HepG2 (cell line): Measurements from ENCODE around the gene HMGN4. TPM values are rescaled to one million over a fixed set of nuclear protein-coding genes. Genes with fewer than 3 reads are reported as not detected.
A peak's percentile ranks its signal among the peaks of the same experiment; 100 is the strongest.

ENCODE experiments used
- BRCA1 ChIP-seq: sonication (generic); formaldehyde crosslinking; IDR thresholded peaks from 2 replicates; pipeline ENCODE4 v1.4.0; 2020; ENCODE audit warnings: missing genetic modification reagents
- FOSL2 ChIP-seq: sonication (generic); formaldehyde crosslinking; IDR thresholded peaks from 2 replicates; pipeline ENCODE4 v1.4.0; 2020; ENCODE audit warnings: missing genetic modification reagents
- IRF2 ChIP-seq: IDR thresholded peaks from 2 replicates; pipeline ENCODE4 v1.6.1; 2018; ENCODE audit warnings: missing genetic modification reagents, missing compliant biosample characterization
- NR3C1 ChIP-seq: sonication (generic); formaldehyde crosslinking; IDR thresholded peaks from 2 replicates; pipeline ENCODE4 v1.4.0; 2020; ENCODE audit warnings: missing genetic modification reagents
- PHF8 ChIP-seq: sonication (generic); formaldehyde crosslinking; IDR thresholded peaks from 2 replicates; pipeline ENCODE4 v1.5.0; 2020; ENCODE audit warnings: missing genetic modification reagents
- SALL2 ChIP-seq: sonication (generic); formaldehyde crosslinking; IDR thresholded peaks from 2 replicates; pipeline ENCODE4 v1.8.1; 2023; ENCODE audit warnings: mild to moderate bottlenecking, missing genetic modification reagents, inconsistent platforms
- ZNF678 ChIP-seq: sonication (generic); formaldehyde crosslinking; IDR thresholded peaks from 2 replicates; pipeline ENCODE4 v1.4.0; 2020; ENCODE audit warnings: mild to moderate bottlenecking, missing genetic modification reagents
- ZNF766 ChIP-seq: sonication (generic); formaldehyde crosslinking; IDR thresholded peaks from 2 replicates; pipeline ENCODE4 v1.5.0; 2020; ENCODE audit warnings: missing genetic modification reagents, borderline replicate concordance
- ZNF790 ChIP-seq: sonication (generic); formaldehyde crosslinking; IDR thresholded peaks from 2 replicates; pipeline ENCODE4 v1.8.0; 2022; ENCODE audit warnings: missing genetic modification reagents, mild to moderate bottlenecking, borderline replicate concordance
- ZSCAN30 ChIP-seq: sonication (generic); formaldehyde crosslinking; IDR thresholded peaks from 2 replicates; pipeline ENCODE4 v1.5.0; 2020; ENCODE audit warnings: mild to moderate bottlenecking, missing genetic modification reagents
- polyA plus RNA-seq, 8 experiments: library from polyadenylated mRNA; depleted of rRNA in 3 of 8; stranded (reverse) in 7 of 8; unstranded in 1 of 8; fragments of >200 nt; fragmentation: Illumina TruSeq in 4 of 8; extraction: Trizol in 4 of 8; gene quantifications; 2 replicates each; pipeline versions ENCODE4 v1.2.1 to v1.2.3, GENCODE V29; 2011 to 2016; ENCODE audit warnings: low read depth in 4 of 8, missing spikeins in 1 of 8, mixed read lengths in 1 of 8; ENCODE audit not compliant: insufficient read depth in 1 of 8
- total RNA-seq, 5 experiments: library from RNA; depleted of rRNA; stranded (reverse); fragments of >200 nt; fragmentation: Illumina TruSeq; extraction: Trizol; gene quantifications; 2 replicates each; pipeline ENCODE4 v1.2.3, GENCODE V29; 2016; ENCODE audit warnings: low read depth in 1 of 5
- TF ChIP-seq, protein P1 (sequence below), 2 experiments: fragments of 450-650 bp in 1 of 2; sonication (generic) in 1 of 2; formaldehyde crosslinking in 1 of 2; IDR thresholded peaks; 2 replicates each; pipeline versions ENCODE4 v1.6.1 to v1.8.0; 2016 to 2022; ENCODE audit warnings: antibody characterized with exemption in 1 of 2, mild to moderate bottlenecking in 1 of 2, missing genetic modification reagents in 1 of 2
- TF ChIP-seq, protein P2 (sequence below): sonication (generic); formaldehyde crosslinking; IDR thresholded peaks from 2 replicates; pipeline ENCODE4 v1.4.0; 2020; ENCODE audit warnings: missing genetic modification reagents
- TF ChIP-seq, protein P3 (sequence below): sonication (generic); formaldehyde crosslinking; IDR thresholded peaks from 2 replicates; pipeline ENCODE4 v1.4.0; 2020; ENCODE audit warnings: missing genetic modification reagents
- TF ChIP-seq, protein P4 (sequence below): IDR thresholded peaks from 2 replicates; pipeline ENCODE4 v1.4.0; 2020; ENCODE audit warnings: mild to moderate bottlenecking, missing genetic modification reagents

The HMGN4 gene
- total and polyA plus RNA-seq, 2 of the 13 experiments (the other 11 are each of a cell fraction or from before 2014, with no cell fraction given): 39.9 to 52.1 TPM

DNA sequence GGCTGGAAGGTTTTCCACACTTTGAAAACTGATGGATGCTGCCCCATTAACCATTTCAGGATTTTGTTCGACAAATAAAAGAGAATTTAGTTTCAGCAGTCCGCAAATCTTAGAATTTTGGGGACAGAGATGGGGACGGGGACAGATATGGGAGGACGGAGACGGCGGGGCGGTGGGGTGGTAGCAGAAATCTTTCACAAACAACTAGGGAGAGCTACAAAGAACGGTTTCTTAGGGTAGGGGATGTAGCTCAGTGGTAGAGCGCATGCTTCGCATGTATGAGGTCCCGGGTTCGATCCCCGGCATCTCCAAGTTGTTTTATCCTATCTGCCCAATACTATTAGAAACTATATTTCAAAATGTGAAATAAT is 15.1 kb downstream of the HMGN4 start (continued):
- TF ChIP-seq, protein P1, sequence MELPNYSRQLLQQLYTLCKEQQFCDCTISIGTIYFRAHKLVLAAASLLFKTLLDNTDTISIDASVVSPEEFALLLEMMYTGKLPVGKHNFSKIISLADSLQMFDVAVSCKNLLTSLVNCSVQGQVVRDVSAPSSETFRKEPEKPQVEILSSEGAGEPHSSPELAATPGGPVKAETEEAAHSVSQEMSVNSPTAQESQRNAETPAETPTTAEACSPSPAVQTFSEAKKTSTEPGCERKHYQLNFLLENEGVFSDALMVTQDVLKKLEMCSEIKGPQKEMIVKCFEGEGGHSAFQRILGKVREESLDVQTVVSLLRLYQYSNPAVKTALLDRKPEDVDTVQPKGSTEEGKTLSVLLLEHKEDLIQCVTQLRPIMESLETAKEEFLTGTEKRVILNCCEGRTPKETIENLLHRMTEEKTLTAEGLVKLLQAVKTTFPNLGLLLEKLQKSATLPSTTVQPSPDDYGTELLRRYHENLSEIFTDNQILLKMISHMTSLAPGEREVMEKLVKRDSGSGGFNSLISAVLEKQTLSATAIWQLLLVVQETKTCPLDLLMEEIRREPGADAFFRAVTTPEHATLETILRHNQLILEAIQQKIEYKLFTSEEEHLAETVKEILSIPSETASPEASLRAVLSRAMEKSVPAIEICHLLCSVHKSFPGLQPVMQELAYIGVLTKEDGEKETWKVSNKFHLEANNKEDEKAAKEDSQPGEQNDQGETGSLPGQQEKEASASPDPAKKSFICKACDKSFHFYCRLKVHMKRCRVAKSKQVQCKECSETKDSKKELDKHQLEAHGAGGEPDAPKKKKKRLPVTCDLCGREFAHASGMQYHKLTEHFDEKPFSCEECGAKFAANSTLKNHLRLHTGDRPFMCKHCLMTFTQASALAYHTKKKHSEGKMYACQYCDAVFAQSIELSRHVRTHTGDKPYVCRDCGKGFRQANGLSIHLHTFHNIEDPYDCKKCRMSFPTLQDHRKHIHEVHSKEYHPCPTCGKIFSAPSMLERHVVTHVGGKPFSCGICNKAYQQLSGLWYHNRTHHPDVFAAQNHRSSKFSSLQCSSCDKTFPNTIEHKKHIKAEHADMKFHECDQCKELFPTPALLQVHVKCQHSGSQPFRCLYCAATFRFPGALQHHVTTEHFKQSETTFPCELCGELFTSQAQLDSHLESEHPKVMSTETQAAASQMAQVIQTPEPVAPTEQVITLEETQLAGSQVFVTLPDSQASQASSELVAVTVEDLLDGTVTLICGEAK (IDR thresholded peaks at IDR 0.05): no peak
- TF ChIP-seq, protein P1 (CRISPR knock-in tag; IDR thresholded peaks at IDR 0.05): peak; percentile 45; the same call in 1 of the 2 replicates
- TF ChIP-seq IRF2 (CRISPR knock-in tag): peak; percentile 59; the same call in 1 of the 2 replicates
- TF ChIP-seq, protein P2, sequence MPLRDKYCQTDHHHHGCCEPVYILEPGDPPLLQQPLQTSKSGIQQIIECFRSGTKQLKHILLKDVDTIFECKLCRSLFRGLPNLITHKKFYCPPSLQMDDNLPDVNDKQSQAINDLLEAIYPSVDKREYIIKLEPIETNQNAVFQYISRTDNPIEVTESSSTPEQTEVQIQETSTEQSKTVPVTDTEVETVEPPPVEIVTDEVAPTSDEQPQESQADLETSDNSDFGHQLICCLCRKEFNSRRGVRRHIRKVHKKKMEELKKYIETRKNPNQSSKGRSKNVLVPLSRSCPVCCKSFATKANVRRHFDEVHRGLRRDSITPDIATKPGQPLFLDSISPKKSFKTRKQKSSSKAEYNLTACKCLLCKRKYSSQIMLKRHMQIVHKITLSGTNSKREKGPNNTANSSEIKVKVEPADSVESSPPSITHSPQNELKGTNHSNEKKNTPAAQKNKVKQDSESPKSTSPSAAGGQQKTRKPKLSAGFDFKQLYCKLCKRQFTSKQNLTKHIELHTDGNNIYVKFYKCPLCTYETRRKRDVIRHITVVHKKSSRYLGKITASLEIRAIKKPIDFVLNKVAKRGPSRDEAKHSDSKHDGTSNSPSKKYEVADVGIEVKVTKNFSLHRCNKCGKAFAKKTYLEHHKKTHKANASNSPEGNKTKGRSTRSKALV (CRISPR knock-in tag): peak; percentile 31; the same call in 1 of the 2 replicates
- no peak for TF ChIP-seq NR3C1 (CRISPR knock-in tag)
- peak; percentile 59; the same call in 1 of the 2 replicates for TF ChIP-seq ZNF678 (CRISPR knock-in tag)
- TF ChIP-seq, protein P3, sequence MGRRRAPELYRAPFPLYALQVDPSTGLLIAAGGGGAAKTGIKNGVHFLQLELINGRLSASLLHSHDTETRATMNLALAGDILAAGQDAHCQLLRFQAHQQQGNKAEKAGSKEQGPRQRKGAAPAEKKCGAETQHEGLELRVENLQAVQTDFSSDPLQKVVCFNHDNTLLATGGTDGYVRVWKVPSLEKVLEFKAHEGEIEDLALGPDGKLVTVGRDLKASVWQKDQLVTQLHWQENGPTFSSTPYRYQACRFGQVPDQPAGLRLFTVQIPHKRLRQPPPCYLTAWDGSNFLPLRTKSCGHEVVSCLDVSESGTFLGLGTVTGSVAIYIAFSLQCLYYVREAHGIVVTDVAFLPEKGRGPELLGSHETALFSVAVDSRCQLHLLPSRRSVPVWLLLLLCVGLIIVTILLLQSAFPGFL (CRISPR knock-in tag): no peak
- peak; percentile 54; the same call in 1 of the 2 replicates for TF ChIP-seq SALL2 (CRISPR knock-in tag)
- TF ChIP-seq ZNF790 (CRISPR knock-in tag): no peak
- TF ChIP-seq FOSL2 (CRISPR knock-in tag): peak; percentile 31; the same call in 1 of the 2 replicates
- TF ChIP-seq PHF8 (CRISPR knock-in tag): 0 out of 2 replicates have a peak, but pooled peaks have one; percentile 3
- peak; percentile 93 for TF ChIP-seq ZNF766 (CRISPR knock-in tag)
- 0 out of 2 replicates have a peak, but pooled peaks have one; percentile 76 for TF ChIP-seq ZSCAN30 (CRISPR knock-in tag)
- TF ChIP-seq, protein P4, sequence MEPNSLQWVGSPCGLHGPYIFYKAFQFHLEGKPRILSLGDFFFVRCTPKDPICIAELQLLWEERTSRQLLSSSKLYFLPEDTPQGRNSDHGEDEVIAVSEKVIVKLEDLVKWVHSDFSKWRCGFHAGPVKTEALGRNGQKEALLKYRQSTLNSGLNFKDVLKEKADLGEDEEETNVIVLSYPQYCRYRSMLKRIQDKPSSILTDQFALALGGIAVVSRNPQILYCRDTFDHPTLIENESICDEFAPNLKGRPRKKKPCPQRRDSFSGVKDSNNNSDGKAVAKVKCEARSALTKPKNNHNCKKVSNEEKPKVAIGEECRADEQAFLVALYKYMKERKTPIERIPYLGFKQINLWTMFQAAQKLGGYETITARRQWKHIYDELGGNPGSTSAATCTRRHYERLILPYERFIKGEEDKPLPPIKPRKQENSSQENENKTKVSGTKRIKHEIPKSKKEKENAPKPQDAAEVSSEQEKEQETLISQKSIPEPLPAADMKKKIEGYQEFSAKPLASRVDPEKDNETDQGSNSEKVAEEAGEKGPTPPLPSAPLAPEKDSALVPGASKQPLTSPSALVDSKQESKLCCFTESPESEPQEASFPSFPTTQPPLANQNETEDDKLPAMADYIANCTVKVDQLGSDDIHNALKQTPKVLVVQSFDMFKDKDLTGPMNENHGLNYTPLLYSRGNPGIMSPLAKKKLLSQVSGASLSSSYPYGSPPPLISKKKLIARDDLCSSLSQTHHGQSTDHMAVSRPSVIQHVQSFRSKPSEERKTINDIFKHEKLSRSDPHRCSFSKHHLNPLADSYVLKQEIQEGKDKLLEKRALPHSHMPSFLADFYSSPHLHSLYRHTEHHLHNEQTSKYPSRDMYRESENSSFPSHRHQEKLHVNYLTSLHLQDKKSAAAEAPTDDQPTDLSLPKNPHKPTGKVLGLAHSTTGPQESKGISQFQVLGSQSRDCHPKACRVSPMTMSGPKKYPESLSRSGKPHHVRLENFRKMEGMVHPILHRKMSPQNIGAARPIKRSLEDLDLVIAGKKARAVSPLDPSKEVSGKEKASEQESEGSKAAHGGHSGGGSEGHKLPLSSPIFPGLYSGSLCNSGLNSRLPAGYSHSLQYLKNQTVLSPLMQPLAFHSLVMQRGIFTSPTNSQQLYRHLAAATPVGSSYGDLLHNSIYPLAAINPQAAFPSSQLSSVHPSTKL (CRISPR knock-in tag): peak; percentile 71
- no peak for TF ChIP-seq BRCA1
